Measurements from ENCODE around the gene SYT9. TPM values are rescaled to one million over a fixed set of nuclear protein-coding genes. Genes with fewer than 3 reads are reported as not detected.
"Not testable (repeated sequence)": the region's sequence is repeated elsewhere in the genome, so short reads cannot be mapped to it uniquely, and the experiment has no call there.

Gene SYT9
- polyA plus RNA-seq, 3 donors = 4.5 to 5.7 (median 5.6) TPM

DNA sequence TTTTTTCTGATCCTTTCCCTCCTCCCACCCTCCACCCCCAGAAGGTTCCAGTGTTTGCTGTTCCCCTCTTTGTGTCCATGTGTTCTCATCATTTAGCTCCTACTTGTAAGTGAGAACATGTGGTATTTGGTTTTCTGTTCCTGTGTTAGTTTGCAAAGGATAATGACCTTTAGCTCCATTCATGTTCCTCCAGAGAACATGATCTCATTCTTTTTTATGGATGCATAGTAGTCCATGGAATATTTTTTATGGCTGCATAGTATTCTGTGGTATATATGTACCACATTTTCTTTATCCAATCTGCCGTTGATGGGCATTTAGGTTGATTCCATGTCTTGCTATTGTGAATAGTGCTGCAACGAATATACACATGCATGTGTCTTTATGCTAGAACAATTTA lies 83.7 kb downstream of the SYT9 start:
- not testable (repeated sequence) for DNase-seq (ENCODE audit: low read depth in 3 of 3, low spot score in 2 of 3)

DNA sequence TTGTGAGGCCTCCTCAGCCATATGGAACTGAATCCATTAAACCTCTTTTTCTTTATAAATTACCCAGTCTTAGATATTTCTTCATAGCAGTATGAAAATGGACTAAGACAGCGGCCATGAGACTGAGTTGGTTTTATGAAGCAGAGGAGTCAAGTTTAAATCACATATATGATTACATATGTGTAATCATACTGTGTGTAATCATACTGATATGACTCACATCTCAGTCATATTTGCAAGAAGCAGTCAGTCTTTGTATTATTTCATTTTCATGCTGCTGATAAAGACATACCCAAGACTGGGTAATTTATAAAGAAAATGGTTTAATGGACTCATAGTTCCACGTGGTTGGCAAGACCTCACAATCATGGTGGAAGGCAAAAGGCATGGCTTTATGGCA lies 89.8 kb downstream of the SYT9 start:
- DNase-seq (ENCODE audit: low read depth in 3 of 3, low spot score in 2 of 3) = no peak

DNA sequence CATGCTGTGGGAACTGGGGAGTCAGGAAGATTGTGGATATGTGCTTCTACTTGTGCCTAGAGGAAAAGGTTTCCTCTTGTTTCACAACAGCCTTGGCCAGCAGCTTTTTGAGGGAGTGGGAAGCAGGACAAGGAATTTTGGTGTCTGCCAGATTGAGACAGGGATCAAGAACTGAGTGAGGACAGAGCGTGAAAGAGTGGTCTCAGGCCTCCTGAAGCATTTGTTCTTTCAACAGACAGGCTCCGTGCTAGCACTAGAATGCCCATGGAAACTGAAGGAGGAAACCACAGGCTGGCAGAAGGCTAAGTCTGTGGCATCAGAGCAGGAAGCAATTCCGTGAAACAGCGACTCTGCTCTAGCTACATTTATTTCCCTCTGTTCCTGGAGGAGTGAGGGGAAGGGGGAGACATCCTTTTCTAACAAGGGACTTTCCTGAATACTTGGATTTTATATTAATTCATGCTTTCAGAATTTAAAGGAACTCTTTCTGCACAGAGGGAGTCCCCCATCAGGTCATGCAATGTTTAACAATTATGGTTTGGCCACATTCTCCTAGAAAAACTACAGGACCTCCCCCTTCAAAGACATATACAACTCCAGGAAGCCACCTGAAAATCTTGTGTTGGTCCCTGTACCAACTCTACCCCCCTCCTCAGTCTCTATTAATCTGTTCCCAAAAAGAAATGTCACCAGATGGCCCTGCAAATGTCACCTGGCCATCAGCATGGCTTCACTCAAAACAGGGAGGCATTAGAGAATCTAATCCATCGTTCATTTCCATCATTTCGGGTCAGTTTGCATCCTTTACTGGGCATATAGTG lies 96.1 kb downstream of the SYT9 start:
- no peak for DNase-seq (ENCODE audit: low read depth in 3 of 3, low spot score in 2 of 3)

DNA sequence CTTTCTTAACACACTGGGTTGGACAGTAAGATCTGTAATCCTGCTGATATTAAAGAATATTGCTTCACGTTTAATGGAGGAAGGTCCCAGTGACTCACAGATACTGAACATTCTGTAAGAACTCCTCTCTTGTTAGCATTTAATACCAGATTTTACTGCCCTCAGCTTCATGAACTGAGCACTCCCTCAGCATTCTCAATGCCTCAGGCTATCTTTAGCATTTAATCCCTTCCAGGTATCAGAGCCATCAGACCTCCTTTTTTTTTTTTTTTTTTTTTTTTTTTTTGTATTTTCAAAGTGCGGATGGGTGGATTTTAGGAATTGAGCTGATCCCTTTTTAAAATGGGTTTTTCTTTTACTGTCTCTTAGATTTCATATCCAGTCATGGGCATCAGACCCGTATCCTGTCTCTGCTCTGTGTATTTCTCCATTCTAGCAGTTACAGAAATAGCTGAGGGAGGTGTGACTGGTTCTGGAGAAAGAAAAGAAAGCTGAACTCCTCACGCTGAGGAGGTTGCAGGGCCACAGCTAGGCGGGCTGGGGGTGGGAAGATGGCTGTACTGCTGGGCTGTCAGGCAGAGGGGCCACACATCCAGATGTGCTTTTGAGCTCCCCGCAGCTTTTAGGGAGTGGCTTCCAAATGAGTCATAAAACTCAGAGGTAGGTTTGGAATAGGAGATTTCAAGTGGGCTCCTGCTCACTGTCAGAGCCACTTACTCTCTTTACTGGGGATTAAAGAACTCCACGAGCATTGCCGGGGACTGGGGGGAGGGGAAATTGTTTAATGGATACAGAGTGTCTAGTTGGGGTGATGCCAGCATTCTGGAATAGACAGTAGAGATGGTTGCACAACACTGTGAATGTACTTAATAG lies 97.0 kb downstream of the SYT9 start:
- DNase-seq (ENCODE audit: low read depth in 3 of 3, low spot score in 2 of 3) = no peak

DNA sequence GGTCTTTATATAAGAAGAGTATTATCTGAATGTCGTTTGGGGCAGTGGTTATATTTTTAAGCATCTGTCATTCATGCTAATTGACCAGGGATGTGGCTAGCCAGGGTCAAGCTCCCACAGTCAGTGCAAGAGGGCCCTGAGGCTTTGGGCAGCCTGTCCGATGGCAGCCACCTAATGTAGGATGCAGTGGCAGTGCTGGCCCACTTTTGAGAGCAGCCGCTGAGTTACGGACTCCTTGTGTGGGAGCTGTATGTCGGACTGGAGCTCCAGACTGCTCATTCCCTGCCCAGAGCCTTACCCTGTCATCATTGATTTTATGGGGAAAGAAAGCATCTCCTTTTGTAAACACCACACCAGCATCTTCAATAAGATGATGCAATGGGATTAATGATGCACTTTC lies 99.5 kb downstream of the SYT9 start:
- no peak for DNase-seq (ENCODE audit: low read depth in 3 of 3, low spot score in 2 of 3)

DNA sequence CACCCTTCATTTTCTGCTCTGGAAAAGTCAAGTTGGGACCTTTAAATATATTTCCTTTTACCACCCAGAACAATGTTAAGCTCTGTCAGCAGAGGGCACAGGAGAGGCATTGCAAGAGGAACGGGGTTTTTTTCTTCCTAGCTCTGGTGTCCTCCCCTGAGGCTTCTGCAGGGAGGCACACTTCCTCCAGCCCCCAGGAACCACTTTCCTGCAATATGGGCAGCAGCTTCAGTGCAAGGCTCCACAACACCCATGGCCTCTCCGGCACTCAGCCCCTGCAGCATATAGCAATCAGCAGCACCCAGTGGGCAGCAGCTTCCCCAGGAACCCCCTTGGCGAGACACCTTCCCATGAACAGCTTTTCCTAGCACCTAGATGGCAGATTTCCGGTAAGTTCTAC lies 101.4 kb downstream of the SYT9 start:
- no peak for DNase-seq (ENCODE audit: low read depth in 3 of 3, low spot score in 2 of 3)

DNA sequence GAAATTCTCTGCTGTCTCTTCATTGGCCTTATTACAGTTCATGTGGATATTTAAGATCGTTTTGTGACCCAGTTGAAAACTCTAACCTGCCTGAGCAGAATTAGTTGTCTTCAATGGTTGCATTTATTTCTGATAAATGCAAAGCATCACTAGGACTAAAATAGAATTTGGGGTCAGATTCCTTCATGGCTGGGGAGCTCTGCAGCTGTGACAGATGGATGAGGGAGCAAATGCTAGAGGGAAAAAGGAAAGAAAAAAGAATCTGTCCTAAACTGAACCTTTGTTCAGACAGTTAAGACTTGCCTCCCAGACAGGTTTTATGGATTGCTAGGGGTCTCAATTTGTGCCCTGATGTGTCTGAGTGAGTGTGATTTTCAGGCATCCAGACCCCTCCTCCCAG lies 113.0 kb downstream of the SYT9 start:
- DNase-seq (ENCODE audit: low read depth in 3 of 3, low spot score in 2 of 3) = no peak

DNA sequence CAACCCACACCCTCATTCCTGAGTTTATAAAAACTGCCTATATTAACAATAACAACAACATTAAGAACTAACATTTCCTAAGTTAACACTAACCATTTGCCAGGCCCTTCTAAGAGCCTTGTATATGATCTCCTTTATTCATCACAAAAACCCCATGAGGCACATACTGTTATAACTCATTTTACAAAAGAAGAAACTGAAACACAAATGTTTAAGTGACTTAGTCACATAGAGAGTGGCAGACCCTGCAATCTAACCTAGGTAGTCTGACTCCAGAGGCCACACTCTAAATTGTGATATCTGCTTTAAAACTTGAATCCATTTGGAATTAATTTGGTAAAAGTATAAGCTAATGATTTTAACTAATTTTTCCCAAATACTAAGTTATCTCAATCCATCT lies 116.1 kb downstream of the SYT9 start:
- no peak for DNase-seq (ENCODE audit: low read depth in 3 of 3, low spot score in 2 of 3)

DNA sequence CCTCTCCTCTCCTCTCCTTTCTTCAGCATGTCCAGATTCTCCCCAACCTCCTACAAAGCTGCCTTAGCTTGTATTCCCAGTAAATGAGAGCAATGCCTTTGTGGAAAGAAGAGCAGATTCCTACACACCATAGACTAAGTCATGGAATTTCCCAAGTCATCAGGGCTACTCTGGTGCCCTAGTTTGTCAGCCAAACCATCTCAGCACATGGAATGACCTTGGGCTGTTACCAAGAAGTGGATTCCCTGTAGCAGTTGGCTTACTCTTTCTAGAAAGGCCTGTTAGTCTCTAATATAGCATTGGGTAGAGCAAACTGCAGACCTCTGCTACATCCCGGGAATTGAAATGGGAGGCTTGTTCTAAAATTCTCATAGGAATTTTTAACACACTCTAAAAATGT lies 124.7 kb downstream of the SYT9 start:
- DNase-seq (ENCODE audit: low read depth in 3 of 3, low spot score in 2 of 3) = no peak

DNA sequence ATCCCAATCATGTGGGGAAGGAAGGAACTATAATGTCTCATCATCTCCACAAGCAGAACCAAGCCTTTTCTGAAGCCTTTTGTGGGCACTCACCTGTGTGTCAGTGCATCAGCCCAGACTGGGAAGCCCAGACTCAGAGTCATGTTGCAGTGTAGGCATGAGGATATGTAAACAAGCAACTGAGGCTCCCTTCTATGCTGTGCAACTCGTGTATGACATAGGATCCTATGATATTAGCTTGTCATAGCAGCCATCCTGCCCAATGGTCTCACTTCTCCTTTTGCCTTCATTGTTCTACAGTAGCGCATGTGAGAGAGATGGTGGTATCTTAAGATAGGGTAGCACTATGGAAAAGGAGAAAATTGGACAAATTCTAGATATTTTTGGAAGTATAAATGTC lies 130.2 kb downstream of the SYT9 start:
- no peak for DNase-seq (ENCODE audit: low read depth in 3 of 3, low spot score in 2 of 3)

DNA sequence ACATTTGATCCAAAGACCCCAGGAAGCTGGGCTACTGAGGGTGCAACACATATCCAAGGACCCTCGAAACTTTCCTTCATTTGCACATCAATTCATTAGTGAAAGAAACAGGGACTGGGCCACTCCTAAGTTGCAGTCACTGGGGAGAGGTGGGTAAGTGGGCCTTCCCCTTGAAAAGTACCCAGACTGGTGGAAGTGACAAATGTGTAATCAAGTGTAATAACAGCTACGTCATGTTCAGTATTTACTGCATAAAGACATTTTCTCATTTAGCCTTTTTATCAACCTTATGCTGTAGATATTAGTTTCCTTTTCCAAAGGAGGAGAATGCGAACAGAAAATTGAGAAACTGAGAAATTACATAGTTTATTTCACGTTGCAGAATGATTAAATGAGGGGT lies 131.7 kb downstream of the SYT9 start:
- DNase-seq (ENCODE audit: low read depth in 3 of 3, low spot score in 2 of 3) = no peak

DNA sequence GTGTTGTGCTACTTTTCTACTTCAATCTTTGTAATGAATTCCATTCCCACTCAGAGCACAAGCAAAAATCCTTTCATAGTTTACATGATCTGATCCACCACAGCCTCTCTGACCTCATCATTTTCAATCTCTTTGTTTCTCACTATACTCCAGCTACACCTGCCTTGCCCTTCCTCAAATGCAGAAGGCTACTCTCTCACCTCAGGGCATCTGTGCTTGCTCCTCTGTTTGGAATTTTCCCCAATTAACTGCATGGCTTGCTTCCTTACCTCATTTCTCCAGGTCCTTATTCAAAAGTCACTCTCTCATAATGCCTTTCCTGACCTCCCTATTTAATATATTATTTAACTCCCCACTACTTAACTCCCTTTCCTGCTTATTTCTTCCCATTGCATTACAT lies 133.0 kb downstream of the SYT9 start:
- DNase-seq (ENCODE audit: low read depth in 3 of 3, low spot score in 2 of 3) = no peak

DNA sequence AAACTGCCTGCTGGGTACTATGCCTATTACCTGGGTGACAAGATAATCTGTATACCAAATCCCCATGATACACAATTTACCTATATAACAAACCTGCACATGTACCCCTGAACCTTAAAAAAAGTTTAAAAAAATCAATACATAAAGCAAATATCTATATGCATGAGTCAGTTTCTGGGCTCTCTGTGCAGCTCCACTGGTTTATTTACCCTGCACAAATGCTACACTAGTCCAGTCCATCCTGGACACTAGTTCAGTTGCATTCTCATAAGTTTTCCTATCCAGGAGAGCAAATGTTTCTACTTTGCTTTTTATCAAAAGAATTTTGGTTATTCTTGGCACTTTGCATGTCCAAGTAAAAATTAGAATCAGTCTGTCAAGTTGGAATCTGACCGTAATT lies 133.8 kb downstream of the SYT9 start:
- DNase-seq (ENCODE audit: low read depth in 3 of 3, low spot score in 2 of 3) = no peak

DNA sequence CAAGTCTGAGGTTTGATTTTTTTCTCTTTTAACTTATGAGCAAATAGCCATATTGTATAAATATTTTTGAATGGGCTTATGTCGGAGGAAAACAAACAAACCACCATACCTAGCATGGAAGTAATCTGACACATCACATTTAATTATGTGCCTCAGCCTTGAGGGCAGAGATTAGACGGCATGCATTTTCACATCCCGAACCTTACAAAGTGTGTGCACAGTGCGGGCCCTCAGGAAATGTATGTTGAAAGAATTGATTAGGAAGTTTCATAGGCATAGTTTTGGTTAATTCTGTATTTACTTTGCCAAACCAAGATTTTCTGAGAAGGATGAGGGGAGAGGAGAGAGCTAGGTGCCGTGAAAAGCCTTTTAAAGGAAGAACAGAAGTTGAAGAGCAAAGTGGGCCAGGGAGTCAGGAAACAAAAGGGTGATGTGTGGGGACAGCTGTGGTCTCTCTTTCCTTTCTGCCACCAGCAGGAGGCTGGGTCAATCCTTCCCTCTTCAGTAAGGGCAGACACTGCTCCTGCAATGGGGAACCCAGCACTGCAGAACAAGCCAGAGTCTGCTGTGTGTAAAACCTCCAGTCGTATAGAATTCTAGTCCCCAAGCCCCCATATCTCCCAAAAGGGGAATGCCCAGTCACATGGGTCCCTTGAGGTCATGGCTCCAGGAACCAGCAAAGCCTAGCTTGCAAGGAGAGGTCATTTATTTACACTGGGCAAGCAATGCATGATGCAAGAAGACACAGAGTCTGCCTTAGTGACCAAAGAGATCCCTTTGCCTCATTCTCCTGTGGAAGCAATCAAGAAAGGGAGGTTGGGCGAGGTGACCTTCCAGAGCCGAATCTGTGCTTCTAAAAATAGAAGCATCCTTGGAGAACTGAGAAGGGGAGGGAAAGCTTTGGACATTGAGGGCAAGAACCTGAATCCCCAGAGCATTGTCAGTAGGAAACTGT lies 162.5 kb downstream of the SYT9 start:
- DNase-seq (ENCODE audit: low read depth in 3 of 3, low spot score in 2 of 3) = no peak

DNA sequence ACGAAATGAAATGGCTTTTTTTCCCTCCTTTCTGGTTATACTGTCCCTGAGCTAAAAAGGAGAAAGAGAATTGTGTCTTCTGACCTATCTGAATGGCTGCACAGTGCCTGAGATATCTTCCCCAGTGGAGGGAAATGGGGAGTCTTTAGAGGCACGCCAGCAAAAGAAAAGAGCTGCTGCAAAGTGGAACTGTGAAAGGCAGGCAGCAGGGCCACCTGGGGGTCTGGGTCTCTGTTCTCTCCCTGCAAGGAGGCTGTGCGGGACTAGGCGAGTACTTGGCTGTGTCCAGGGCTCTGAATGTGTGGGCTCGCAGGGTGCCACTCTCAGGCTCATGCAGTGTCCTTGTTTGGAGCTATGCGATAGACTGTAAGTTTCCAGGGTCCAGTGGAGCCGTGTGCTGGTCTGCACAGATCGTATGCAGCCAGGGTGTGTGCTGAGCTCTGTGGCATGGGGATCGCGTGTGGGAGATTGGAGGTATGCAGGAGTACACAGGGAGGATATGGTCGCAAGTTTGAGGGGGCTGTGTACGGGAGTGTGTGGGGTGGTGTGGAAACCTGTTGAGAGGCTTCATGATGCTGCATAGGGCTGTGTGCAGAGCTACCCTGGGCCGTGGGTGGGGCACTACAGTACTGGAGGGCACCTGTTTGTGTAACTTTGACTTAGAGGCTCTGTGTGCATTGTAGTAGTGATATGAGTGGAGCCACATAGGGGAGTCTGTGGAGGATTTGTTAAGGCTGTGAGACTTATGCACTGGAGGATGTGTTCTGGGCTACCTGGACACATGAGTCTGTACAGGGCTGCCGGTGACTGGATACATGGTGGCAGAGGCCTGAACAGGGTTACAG lies 163.5 kb downstream of the SYT9 start:
- DNase-seq (ENCODE audit: low read depth in 3 of 3, low spot score in 2 of 3) = no peak

DNA sequence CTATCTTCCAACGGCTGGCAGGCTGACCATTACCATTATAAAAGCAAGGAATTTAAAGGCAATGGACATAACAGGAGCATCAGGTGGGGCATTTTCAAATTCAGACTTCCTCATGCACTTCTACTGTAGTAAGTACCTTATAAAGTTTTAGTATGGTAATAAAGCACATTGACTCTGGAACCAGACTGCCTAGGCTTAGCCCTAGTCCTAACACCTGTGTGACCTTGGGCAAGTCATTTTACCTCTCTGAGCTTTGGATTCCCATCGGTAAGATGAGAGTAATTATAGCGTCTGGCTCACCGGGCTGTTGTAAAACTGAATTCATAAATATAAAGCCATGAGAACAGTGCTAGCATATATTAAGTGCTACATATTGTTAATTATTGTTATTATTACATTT lies 164.4 kb downstream of the SYT9 start:
- no peak for DNase-seq (ENCODE audit: low read depth in 3 of 3, low spot score in 2 of 3)

DNA sequence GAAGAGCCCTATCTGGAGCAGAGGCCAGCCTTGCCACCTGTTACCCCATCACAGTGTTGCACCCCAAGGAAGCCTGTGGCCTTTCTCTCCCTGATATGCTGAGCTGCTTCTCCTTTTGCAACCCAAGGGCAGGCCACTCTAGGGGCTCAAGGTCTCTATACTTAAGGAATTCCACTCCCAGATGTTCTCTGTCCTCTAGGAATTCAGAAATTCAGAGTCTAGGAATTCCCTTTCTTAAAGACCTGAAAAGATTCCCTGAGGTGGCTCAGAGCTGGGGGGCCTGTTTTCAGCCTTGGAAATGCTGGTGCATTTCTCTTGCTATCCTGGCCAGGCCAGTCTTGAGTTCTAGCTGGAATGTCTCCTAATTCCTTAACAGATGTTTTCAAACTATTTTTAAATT lies 165.6 kb downstream of the SYT9 start:
- no peak for DNase-seq (ENCODE audit: low read depth in 3 of 3, low spot score in 2 of 3)

DNA sequence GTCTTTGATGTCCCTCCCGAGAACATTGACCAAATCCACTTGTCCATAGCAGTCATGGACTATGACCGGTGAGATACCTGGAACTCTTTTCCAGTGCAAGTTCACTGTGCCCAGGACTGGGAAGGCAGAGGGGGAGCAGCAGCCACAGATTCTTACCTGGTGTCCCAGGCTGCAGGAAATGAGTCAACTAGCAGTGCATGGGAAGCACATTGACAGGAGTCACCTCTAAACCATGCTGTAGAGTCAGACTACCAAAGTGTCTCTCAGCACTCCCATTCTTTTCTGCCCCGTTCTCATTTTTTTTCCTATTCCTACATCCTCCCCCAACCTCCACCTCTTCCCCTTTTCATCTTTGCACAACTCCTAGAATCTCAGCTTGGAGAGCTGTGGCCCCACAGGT lies 166.4 kb downstream of the SYT9 start:
- no peak for DNase-seq (ENCODE audit: low read depth in 3 of 3, low spot score in 2 of 3)

DNA sequence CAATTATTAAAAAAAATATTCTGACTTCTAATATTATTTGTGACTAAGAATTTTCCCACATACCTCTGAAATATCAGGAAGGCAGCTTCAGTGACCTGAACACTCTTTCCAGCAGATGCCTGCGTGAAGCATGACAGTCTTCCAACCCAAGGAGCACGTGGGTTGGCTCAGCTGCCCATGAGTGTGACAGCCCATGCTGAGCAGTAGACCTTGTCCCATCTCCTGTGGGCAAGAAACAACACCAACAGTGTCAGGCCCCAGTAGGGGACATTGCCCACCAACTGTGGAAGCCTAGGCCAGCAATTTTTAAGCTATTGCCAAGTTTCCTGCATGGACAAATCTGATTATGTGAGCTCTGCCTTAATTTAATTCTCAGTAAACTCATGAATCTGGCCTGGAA lies 167.2 kb downstream of the SYT9 start:
- no peak for DNase-seq (ENCODE audit: low read depth in 3 of 3, low spot score in 2 of 3)

DNA sequence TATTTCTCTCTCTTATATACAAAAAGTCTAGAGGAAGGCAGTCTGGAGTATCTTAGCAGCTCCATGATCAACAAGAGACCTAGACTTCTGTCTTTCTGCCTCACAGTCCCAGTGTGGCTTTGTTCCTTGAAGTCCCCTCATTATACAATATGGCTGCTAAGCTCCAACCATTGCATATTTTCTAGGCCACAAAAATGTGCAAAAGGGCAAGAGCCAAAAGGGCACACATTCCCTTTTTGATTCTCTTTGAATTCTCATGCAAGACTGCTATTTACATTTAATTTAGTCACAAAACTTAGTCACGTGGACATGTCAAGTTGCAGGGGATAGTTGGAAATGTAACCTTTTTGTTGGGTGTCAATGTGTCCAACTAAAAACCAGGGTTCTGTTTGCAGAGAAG lies 169.4 kb downstream of the SYT9 start:
- DNase-seq (ENCODE audit: low read depth in 3 of 3, low spot score in 2 of 3) = no peak

Data from right renal cortex interstitium (tissue), 3 donors.